Endodermal cell (in vitro differentiated cells): Measurements from ENCODE around the gene FUOM. TPM values are rescaled to one million over a fixed set of nuclear protein-coding genes. Genes with fewer than 3 reads are reported as not detected.

Source experiments
- DNase-seq: peaks from one replicate; pipeline ENCODE4 v3.0.0-alpha.2; 2017
- H3K27ac ChIP-seq: 2 replicates; pipeline ENCODE4 v1.5.1; 2013; ENCODE audit warnings: mild to moderate bottlenecking, low read depth, low read length, moderate library complexity
- H3K27me3 ChIP-seq: 2 replicates; pipeline ENCODE4 v1.6.1; 2013; ENCODE audit warnings: mild to moderate bottlenecking, low read length, moderate library complexity; ENCODE audit not compliant: insufficient read depth, control insufficient read depth, poor library complexity, severe bottlenecking
- H3K36me3 ChIP-seq: 2 replicates; pipeline ENCODE4 v1.7.0; 2013; ENCODE audit warnings: mild to moderate bottlenecking, low read length, moderate library complexity; ENCODE audit not compliant: control insufficient read depth, insufficient read depth
- H3K4me1 ChIP-seq: one replicate; pipeline ENCODE4 v1.7.0; 2013; ENCODE audit warnings: low read length; ENCODE audit not compliant: control insufficient read depth, insufficient read depth
- H3K4me3 ChIP-seq: 2 replicates; pipeline ENCODE4 v1.5.1; 2013; ENCODE audit warnings: mild to moderate bottlenecking, low read length, moderate library complexity
- H3K9ac ChIP-seq: 2 replicates; pipeline ENCODE4 v1.6.1; 2013; ENCODE audit warnings: mild to moderate bottlenecking, low read length, moderate library complexity; ENCODE audit not compliant: poor library complexity, severe bottlenecking; ENCODE audit errors: extremely low read depth
- H3K9me3 ChIP-seq: 2 replicates; pipeline ENCODE4 v1.6.1; 2013; ENCODE audit warnings: mild to moderate bottlenecking, low read length, moderate library complexity; ENCODE audit not compliant: control insufficient read depth
- H3K27ac Mint-ChIP-seq: 2 replicates; pipeline ENCODE4 v1.8.0; 2020; ENCODE audit warnings: mixed read lengths
- H3K27me3 Mint-ChIP-seq: 2 replicates; pipeline ENCODE4 v1.8.0; 2021; ENCODE audit warnings: mild to moderate bottlenecking, mixed read lengths; ENCODE audit not compliant: insufficient read depth
- H3K36me3 Mint-ChIP-seq: 2 replicates; pipeline ENCODE4 v1.8.0; 2020; ENCODE audit warnings: low read depth, mixed read lengths
- H3K4me1 Mint-ChIP-seq: 2 replicates; pipeline ENCODE4 v1.8.0; 2020; ENCODE audit warnings: mixed read lengths
- H3K4me3 Mint-ChIP-seq: 2 replicates; pipeline ENCODE4 v1.8.0; 2020; ENCODE audit warnings: mild to moderate bottlenecking, moderate library complexity, mixed read lengths
- H3K9me3 Mint-ChIP-seq: 2 replicates; pipeline ENCODE4 v1.8.0; 2020; ENCODE audit warnings: mild to moderate bottlenecking, mixed read lengths
- CTCF ChIP-seq: fragments of 200-600 bp; sonication (generic); conservative IDR thresholded peaks from 2 replicates; pipeline ENCODE4 v1.5.0; 2021; ENCODE audit warnings: antibody characterized with exemption, mild to moderate bottlenecking
- WGBS, 2 experiments: methylation state at CpG; one replicate each; pipeline versions ENCODE4 v1.1.5 to v1.1.7; 2013; ENCODE audit warnings: missing lambda C conversion rate in 2 of 2, mixed read lengths in 1 of 2; ENCODE audit not compliant: insufficient coverage in 1 of 2, insufficient read length in 1 of 2; 5-methylcytosine and 5-hydroxymethylcytosine counted together
- total RNA-seq, 2 donors: library from RNA; stranded (reverse); fragmentation: NEBNext Ultra II Directional in 1 of 2; extraction: Animal tissue kit (Norgen Biotek cat#: 25700) in 1 of 2; gene quantifications; 2 replicates in 1 of 2; 3 replicates in 1 of 2; pipeline ENCODE4 v1.2.1, GENCODE V29; 2021

FUOM gene
- total RNA-seq, 2 donors from 2014 or later = 81.0 to 83.9 TPM

- Mint-ChIP-seq H3K27me3 (peaks cover 55% of the 10 kb centered on the region), H3K36me3 (no peaks in the 10 kb centered on the region), H3K9me3 (peaks cover 5% of the 10 kb centered on the region), H3K4me1 (peaks cover 5% of the 10 kb centered on the region), H3K4me3 (no peak overlapping the region), H3K27ac (no peak overlapping the region)
- H3K27me3 ChIP-seq = peaks cover 96% of the 10 kb centered on the region
- no peak for DNase-seq
- no peak overlapping the region for H3K9ac ChIP-seq
- H3K27ac ChIP-seq = no peak overlapping the region
- no peak for TF ChIP-seq CTCF
- H3K36me3 ChIP-seq = no peaks in the 10 kb centered on the region
- H3K9me3 ChIP-seq = peaks cover 6% of the 10 kb centered on the region
- H3K4me3 ChIP-seq = no peak overlapping the region
- H3K4me1 ChIP-seq = no peaks in the 10 kb centered on the region
- WGBS, 2 experiments = 67 to 73% methylated on average over 16 to 24 of the region's 30 CpGs
These were observed 24.7 kb downstream of the FUOM start for GRCh38 chr10:133332936-133333699.

- H3K27me3 ChIP-seq = peaks cover 95% of the 10 kb centered on the region
- H3K4me1 Mint-ChIP-seq = peaks cover 8% of the 10 kb centered on the region
- H3K4me3 Mint-ChIP-seq = peak overlapping the region; percentile 25
- H3K9me3 Mint-ChIP-seq = peaks cover 5% of the 10 kb centered on the region
- peak overlapping the region; percentile 3 for H3K9ac ChIP-seq
- H3K27me3 Mint-ChIP-seq = peaks cover 87% of the 10 kb centered on the region
- H3K4me3 ChIP-seq = no peak overlapping the region
- peak; percentile 99 for TF ChIP-seq CTCF
- DNase-seq = peak; percentile 95
- no peaks in the 10 kb centered on the region for H3K36me3 ChIP-seq
- 9 to 12% methylated on average over 33 to 37 of the region's 37 CpGs for WGBS, 2 experiments
- no peak overlapping the region for H3K27ac ChIP-seq
- no peaks in the 10 kb centered on the region for H3K9me3 ChIP-seq
- H3K36me3 Mint-ChIP-seq = no peaks in the 10 kb centered on the region
- no peaks in the 10 kb centered on the region for H3K4me1 ChIP-seq
- peak overlapping the region; percentile 58 for H3K27ac Mint-ChIP-seq
These were observed 28.2 kb downstream of the FUOM start for GRCh38 chr10:133329491-133330202.

GRCh38 chr10:133328358-133329343 is 29.2 kb downstream of the FUOM start:
- no peak for DNase-seq
- no peak overlapping the region for H3K9ac ChIP-seq
- no peak for TF ChIP-seq CTCF
- peaks cover 85% of the 10 kb centered on the region for H3K27me3 ChIP-seq
- Mint-ChIP-seq H3K27ac (no peak overlapping the region), H3K4me3 (no peak overlapping the region), H3K4me1 (peaks cover 8% of the 10 kb centered on the region), H3K9me3 (peaks cover 5% of the 10 kb centered on the region), H3K36me3 (no peaks in the 10 kb centered on the region), H3K27me3 (peaks cover 88% of the 10 kb centered on the region)
- no peaks in the 10 kb centered on the region for H3K9me3 ChIP-seq
- no peaks in the 10 kb centered on the region for H3K4me1 ChIP-seq
- H3K4me3 ChIP-seq = no peak overlapping the region
- WGBS, 2 experiments = 89 to 91% methylated on average over 11 to 15 of the region's 15 CpGs
- H3K36me3 ChIP-seq = no peaks in the 10 kb centered on the region
- H3K27ac ChIP-seq = no peak overlapping the region
